ENCODE results near the gene TOMM7. TPM values are rescaled to one million over a fixed set of nuclear protein-coding genes. Genes with fewer than 3 reads are reported as not detected.
A peak's percentile ranks its signal among the peaks of the same experiment; 100 is the strongest.
"Not testable (repeated sequence)": the region's sequence is repeated elsewhere in the genome, so short reads cannot be mapped to it uniquely, and the experiment has no call there.

The TOMM7 gene
- total RNA-seq, 1 donor from 2014 or later = 414 TPM

DNA sequence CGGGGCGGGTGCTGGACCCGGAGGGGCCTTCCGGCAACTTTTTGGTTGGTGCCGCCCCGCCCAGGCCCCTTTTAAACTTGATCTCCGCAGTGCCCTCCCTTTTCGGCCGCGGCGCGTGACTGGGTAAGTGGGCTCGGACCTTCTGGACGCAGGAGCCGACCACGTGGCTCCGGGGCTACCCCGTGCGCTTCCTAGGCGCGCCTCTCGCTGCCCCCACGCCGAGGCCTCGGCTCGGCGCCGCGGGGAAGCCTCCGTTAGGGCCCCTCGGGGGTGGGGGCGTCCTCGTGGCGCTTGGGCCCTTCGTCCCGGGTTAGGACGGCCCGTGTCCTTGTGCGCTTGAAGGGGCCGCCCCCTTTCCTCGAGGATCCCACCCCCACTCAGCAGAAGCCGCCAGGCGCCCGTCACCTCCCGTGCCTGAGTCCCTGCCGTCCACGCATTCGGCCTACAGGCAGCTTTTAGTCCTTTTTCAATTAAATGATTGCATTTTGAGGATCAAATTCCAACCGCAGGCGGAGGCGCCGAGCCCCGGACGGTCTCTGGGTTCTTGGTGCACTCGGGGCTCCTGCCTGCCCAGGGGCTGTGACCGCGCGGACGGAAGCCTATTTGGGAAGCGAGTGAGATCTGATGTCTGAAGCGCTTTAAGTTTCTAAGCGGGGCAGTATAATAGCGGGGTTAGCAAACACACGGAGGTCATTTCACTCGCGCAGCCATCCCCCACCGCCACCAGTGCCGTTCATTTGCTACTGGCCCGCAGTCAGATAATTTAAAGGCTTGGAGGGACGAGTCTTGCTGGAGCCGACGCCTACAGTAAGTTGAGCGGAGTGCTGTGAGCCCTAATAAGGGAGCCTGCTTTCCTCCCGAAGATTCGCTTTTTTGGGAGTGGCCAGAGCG, 31.8 kb upstream of the TOMM7 start:
- H3K36me3 ChIP-seq (ENCODE audit: control insufficient read depth in 3 of 3, insufficient read depth in 3 of 3, low read length in 3 of 3) = peaks cover 0 to 10% (median 7%) of the 10 kb centered on the region in 3 donors
- H3K27ac ChIP-seq (ENCODE audit: low read depth, low read length) = peak overlapping the region; percentile 99
- H3K4me3 ChIP-seq (ENCODE audit: low read length in 3 of 3) = peak overlapping the region; percentile 83 to 87 (median 85)
- peak overlapping the region; percentile 93 to 98 (median 96) for H3K9ac ChIP-seq (ENCODE audit: low read depth in 1 of 3, low read length in 3 of 3)
- no peaks in the 10 kb centered on the region for H3K9me3 ChIP-seq (ENCODE audit: control insufficient read depth in 3 of 3, low read length in 3 of 3)
- no peaks in the 10 kb centered on the region for H3K27me3 ChIP-seq (ENCODE audit: control insufficient read depth in 3 of 3, insufficient read depth in 3 of 3, low read length in 3 of 3)
- H3K4me1 ChIP-seq (ENCODE audit: control insufficient read depth in 3 of 3, insufficient read depth in 3 of 3, low read length in 3 of 3) = peaks cover 32 to 43% (median 40%) of the 10 kb centered on the region in 3 donors

DNA sequence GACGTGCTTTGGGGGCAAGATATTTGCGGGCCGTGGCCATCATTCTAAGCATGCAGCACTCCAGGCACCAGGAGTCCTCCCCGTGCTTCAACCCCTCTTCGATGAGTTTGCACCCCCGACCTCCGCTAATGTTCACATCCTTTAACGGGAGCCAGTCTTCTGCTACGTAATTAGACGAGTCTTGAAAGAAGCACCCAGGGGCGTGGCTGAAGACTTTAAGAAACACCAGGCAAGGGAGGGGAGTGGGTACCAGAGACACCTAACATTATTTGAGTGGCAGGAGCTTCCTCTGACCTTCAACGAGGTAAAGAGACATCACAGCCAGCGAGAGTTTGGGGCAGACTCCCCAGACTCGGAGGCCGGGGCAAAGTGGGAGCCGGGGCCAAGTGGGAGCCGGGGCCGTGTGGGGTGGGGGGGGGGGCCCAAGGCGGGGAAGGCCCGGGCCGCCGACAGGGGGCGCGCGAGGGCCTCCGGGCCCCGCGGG, 31.1 kb upstream of the TOMM7 start:
- Histone ChIP-seq H3K4me3 (ENCODE audit: low read length in 3 of 3) (peak overlapping the region; percentile 65 to 85 (median 71)), H3K27ac (ENCODE audit: low read depth, low read length) (peak overlapping the region; percentile 99), H3K9me3 (ENCODE audit: control insufficient read depth in 3 of 3, low read length in 3 of 3) (no peaks in the 10 kb centered on the region), H3K4me1 (ENCODE audit: control insufficient read depth in 3 of 3, insufficient read depth in 3 of 3, low read length in 3 of 3) (peaks cover 27 to 40% (median 39%) of the 10 kb centered on the region in 3 donors), H3K9ac (ENCODE audit: low read depth in 1 of 3, low read length in 3 of 3) (peak overlapping the region; percentile 65 to 79 (median 74)), H3K36me3 (ENCODE audit: control insufficient read depth in 3 of 3, insufficient read depth in 3 of 3, low read length in 3 of 3) (peaks cover 0 to 10% (median 6%) of the 10 kb centered on the region in 3 donors), H3K27me3 (ENCODE audit: control insufficient read depth in 3 of 3, insufficient read depth in 3 of 3, low read length in 3 of 3) (no peaks in the 10 kb centered on the region)

DNA sequence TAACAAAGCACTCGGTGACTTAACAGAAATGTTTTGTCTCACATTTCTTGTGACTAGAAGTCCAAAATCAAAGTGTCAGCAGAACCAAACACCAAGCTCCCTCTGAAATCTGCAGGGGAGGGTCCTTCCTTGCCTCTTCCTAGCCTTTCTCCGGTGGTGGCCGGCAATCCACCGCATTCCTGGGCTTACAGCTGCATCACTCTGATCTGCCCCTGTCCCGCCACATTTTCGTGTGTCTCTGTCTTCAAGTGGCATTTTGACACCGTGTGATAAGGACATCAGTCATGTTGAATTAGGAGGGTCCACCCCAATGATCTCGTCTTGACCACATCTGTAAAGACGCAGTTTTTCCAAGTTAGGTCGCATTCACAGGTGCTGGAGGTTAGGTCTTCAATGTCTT, 30.5 kb upstream of the TOMM7 start:
- H3K27me3 ChIP-seq (ENCODE audit: control insufficient read depth in 3 of 3, insufficient read depth in 3 of 3, low read length in 3 of 3) = no peaks in the 10 kb centered on the region
- peaks cover 22 to 38% (median 36%) of the 10 kb centered on the region in 3 donors for H3K4me1 ChIP-seq (ENCODE audit: control insufficient read depth in 3 of 3, insufficient read depth in 3 of 3, low read length in 3 of 3)
- no peaks in the 10 kb centered on the region for H3K9me3 ChIP-seq (ENCODE audit: control insufficient read depth in 3 of 3, low read length in 3 of 3)
- peak overlapping the region in 1 of 3 donors; percentile 79 for H3K9ac ChIP-seq (ENCODE audit: low read depth in 1 of 3, low read length in 3 of 3)
- H3K36me3 ChIP-seq (ENCODE audit: control insufficient read depth in 3 of 3, insufficient read depth in 3 of 3, low read length in 3 of 3) = peaks cover 0 to 4% (median under 1%) of the 10 kb centered on the region in 3 donors
- peak overlapping the region in 2 of 3 donors; percentile 62 to 71 for H3K4me3 ChIP-seq (ENCODE audit: low read length in 3 of 3)
- peak overlapping the region; percentile 99 for H3K27ac ChIP-seq (ENCODE audit: low read depth, low read length)

GRCh38 chr7:22851145-22851544, 28.5 kb upstream of the TOMM7 start:
- H3K27ac ChIP-seq (ENCODE audit: low read depth, low read length) = no peak overlapping the region

GRCh38 chr7:22850394-22850793, 27.7 kb upstream of the TOMM7 start:
- H3K36me3 ChIP-seq (ENCODE audit: control insufficient read depth in 3 of 3, insufficient read depth in 3 of 3, low read length in 3 of 3); H3K4me3 ChIP-seq (ENCODE audit: low read length in 3 of 3); H3K27me3 ChIP-seq (ENCODE audit: control insufficient read depth in 3 of 3, insufficient read depth in 3 of 3, low read length in 3 of 3); H3K9me3 ChIP-seq (ENCODE audit: control insufficient read depth in 3 of 3, low read length in 3 of 3); H3K9ac ChIP-seq (ENCODE audit: low read depth in 1 of 3, low read length in 3 of 3): not testable (repeated sequence)
- Histone ChIP-seq H3K4me1 (ENCODE audit: control insufficient read depth in 3 of 3, insufficient read depth in 3 of 3, low read length in 3 of 3) (peaks cover 15 to 37% (median 25%) of the 10 kb centered on the region in 3 donors), H3K27ac (ENCODE audit: low read depth, low read length) (peak overlapping the region; percentile 68)

More at GRCh38 chr7:22851145-22851544, 28.5 kb upstream of the TOMM7 start:
- no peak overlapping the region for H3K9ac ChIP-seq (ENCODE audit: low read depth in 1 of 3, low read length in 3 of 3)
- no peak overlapping the region for H3K4me3 ChIP-seq (ENCODE audit: low read length in 3 of 3)
- no peaks in the 10 kb centered on the region for H3K27me3 ChIP-seq (ENCODE audit: control insufficient read depth in 3 of 3, insufficient read depth in 3 of 3, low read length in 3 of 3)
- no peaks in the 10 kb centered on the region for H3K9me3 ChIP-seq (ENCODE audit: control insufficient read depth in 3 of 3, low read length in 3 of 3)
- H3K36me3 ChIP-seq (ENCODE audit: control insufficient read depth in 3 of 3, insufficient read depth in 3 of 3, low read length in 3 of 3) = no peaks in the 10 kb centered on the region
- H3K4me1 ChIP-seq (ENCODE audit: control insufficient read depth in 3 of 3, insufficient read depth in 3 of 3, low read length in 3 of 3) = peaks cover 20 to 38% (median 29%) of the 10 kb centered on the region in 3 donors

DNA sequence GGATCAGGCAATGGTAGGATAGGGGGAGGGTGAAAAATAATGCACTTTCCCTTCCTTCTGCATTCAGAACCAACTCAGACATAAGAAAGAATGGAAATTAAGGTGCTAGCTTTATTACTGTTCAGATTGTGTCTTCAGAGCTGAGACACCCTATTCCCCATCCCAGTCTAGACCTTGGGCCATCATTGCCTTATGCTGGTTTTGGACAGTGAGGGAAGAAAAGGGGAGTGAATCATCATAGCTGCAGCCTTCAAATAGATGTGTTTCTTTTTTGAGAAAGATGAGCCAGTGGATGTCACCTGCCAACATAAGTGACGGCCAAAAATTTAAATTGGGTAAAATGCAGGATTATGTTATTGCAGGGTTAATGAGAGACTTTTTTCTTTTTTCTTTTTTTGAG, 27.0 kb upstream of the TOMM7 start:
- Histone ChIP-seq H3K9me3 (ENCODE audit: control insufficient read depth in 3 of 3, low read length in 3 of 3) (no peaks in the 10 kb centered on the region), H3K27me3 (ENCODE audit: control insufficient read depth in 3 of 3, insufficient read depth in 3 of 3, low read length in 3 of 3) (no peaks in the 10 kb centered on the region), H3K9ac (ENCODE audit: low read depth in 1 of 3, low read length in 3 of 3) (peak overlapping the region in 2 of 3 donors; percentile 4 to 69), H3K27ac (ENCODE audit: low read depth, low read length) (peak overlapping the region; percentile 68), H3K36me3 (ENCODE audit: control insufficient read depth in 3 of 3, insufficient read depth in 3 of 3, low read length in 3 of 3) (no peaks in the 10 kb centered on the region), H3K4me3 (ENCODE audit: low read length in 3 of 3) (peak overlapping the region in 2 of 3 donors; percentile 5 to 8), H3K4me1 (ENCODE audit: control insufficient read depth in 3 of 3, insufficient read depth in 3 of 3, low read length in 3 of 3) (peaks cover 15 to 29% (median 20%) of the 10 kb centered on the region in 3 donors)

DNA sequence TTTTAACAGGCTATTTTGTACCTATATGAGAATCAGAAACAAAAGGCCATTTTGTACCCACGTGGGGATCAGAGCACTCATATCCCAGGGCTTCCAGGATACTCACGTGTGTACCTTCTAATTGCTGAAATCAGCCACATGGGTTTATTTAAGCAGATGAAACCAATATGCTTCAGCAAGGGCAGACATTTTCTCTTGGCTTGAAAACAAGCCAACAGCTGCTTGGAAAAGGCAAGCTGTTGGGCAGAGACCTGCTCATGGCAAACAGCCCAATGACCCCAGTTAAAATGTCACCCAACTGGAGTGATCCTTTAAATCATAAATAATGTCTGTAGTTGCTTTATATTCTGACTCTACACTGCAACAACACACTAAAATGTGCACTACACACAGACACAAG, 26.5 kb upstream of the TOMM7 start:
- peak overlapping the region; percentile 68 for H3K27ac ChIP-seq (ENCODE audit: low read depth, low read length)
- H3K36me3 ChIP-seq (ENCODE audit: control insufficient read depth in 3 of 3, insufficient read depth in 3 of 3, low read length in 3 of 3) = no peaks in the 10 kb centered on the region
- peaks cover 15 to 29% (median 20%) of the 10 kb centered on the region in 3 donors for H3K4me1 ChIP-seq (ENCODE audit: control insufficient read depth in 3 of 3, insufficient read depth in 3 of 3, low read length in 3 of 3)
- H3K9ac ChIP-seq (ENCODE audit: low read depth in 1 of 3, low read length in 3 of 3) = peak overlapping the region; percentile 4 to 69 (median 39)
- peak overlapping the region in 2 of 3 donors; percentile 5 to 8 for H3K4me3 ChIP-seq (ENCODE audit: low read length in 3 of 3)
- H3K9me3 ChIP-seq (ENCODE audit: control insufficient read depth in 3 of 3, low read length in 3 of 3) = no peaks in the 10 kb centered on the region
- no peaks in the 10 kb centered on the region for H3K27me3 ChIP-seq (ENCODE audit: control insufficient read depth in 3 of 3, insufficient read depth in 3 of 3, low read length in 3 of 3)

- no peak overlapping the region for H3K4me3 ChIP-seq (ENCODE audit: low read length in 3 of 3)
- no peaks in the 10 kb centered on the region for H3K9me3 ChIP-seq (ENCODE audit: control insufficient read depth in 3 of 3, low read length in 3 of 3)
- H3K27ac ChIP-seq (ENCODE audit: low read depth, low read length) = no peak overlapping the region
- H3K4me1 ChIP-seq (ENCODE audit: control insufficient read depth in 3 of 3, insufficient read depth in 3 of 3, low read length in 3 of 3) = peaks cover 20 to 35% (median 29%) of the 10 kb centered on the region in 3 donors
- no peaks in the 10 kb centered on the region for H3K27me3 ChIP-seq (ENCODE audit: control insufficient read depth in 3 of 3, insufficient read depth in 3 of 3, low read length in 3 of 3)
- H3K36me3 ChIP-seq (ENCODE audit: control insufficient read depth in 3 of 3, insufficient read depth in 3 of 3, low read length in 3 of 3) = no peaks in the 10 kb centered on the region
- no peak overlapping the region for H3K9ac ChIP-seq (ENCODE audit: low read depth in 1 of 3, low read length in 3 of 3)
Observed at GRCh38 chr7:22846961-22847360, 24.3 kb upstream of the TOMM7 start.

DNA sequence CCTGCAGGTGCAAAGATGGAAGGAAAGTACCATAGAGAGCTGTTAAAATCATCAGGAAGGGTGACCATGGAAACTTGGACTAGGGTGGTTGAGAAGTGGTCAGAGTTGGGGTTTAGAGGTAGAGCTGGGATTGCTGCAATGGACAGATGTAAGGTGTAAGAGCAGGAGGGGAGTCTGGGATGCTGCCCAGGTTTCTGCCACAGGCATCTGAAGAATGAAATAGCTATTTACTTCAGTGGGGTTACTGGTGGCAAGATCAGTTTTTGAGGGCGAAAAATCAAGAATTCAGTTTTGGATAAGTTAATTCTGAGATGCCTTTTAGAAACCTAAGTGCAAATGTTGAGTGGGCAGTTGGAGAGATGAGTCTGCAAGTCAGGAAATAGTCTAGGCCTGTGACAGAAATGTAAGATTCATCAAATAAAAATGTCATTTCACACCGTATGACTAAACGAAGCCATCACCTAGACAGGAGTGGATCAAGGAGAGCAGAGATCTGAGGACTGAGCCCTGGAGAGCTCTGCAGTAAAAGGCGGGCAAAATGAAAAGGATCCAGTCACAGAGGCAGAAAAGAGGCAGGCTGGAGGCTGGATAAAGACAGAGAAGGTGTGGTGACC, 22.7 kb upstream of the TOMM7 start:
- H3K4me1 ChIP-seq (ENCODE audit: control insufficient read depth in 3 of 3, insufficient read depth in 3 of 3, low read length in 3 of 3) = peaks cover 21 to 36% (median 30%) of the 10 kb centered on the region in 3 donors
- no peaks in the 10 kb centered on the region for H3K9me3 ChIP-seq (ENCODE audit: control insufficient read depth in 3 of 3, low read length in 3 of 3)
- no peak overlapping the region for H3K9ac ChIP-seq (ENCODE audit: low read depth in 1 of 3, low read length in 3 of 3)
- H3K27ac ChIP-seq (ENCODE audit: low read depth, low read length) = no peak overlapping the region
- H3K27me3 ChIP-seq (ENCODE audit: control insufficient read depth in 3 of 3, insufficient read depth in 3 of 3, low read length in 3 of 3) = no peaks in the 10 kb centered on the region
- no peak overlapping the region for H3K4me3 ChIP-seq (ENCODE audit: low read length in 3 of 3)
- H3K36me3 ChIP-seq (ENCODE audit: control insufficient read depth in 3 of 3, insufficient read depth in 3 of 3, low read length in 3 of 3) = no peaks in the 10 kb centered on the region

Measured in skeletal muscle tissue (tissue), 4 donors.